Tibial nerve (tissue), 4 donors: ENCODE data around the gene ACSL5. TPM values are rescaled to one million over a fixed set of nuclear protein-coding genes. Genes with fewer than 3 reads are reported as not detected.

Experiments used
- DNase-seq, 2 donors: peaks; one replicate each; pipeline ENCODE4 v3.0.0-alpha.2; 2019; ENCODE audit warnings: low spot score in 2 of 2
- H3K27ac ChIP-seq, 4 donors: fragments of 200-600 bp; sonication (generic) in 3 of 4; one replicate each; pipeline ENCODE4 v1.5.1; 2017 to 2019; ENCODE audit warnings: mild to moderate bottlenecking in 1 of 4
- H3K27me3 ChIP-seq, 2 donors: fragments of 200-600 bp; sonication (generic) in 1 of 2; one replicate each; pipeline versions ENCODE4 v1.5.1 to v1.6.0; 2017 to 2019
- H3K36me3 ChIP-seq, 3 donors: fragments of 200-600 bp; sonication (generic); one replicate each; pipeline ENCODE4 v1.5.1; 2018 to 2019
- H3K4me1 ChIP-seq, 4 donors: fragments of 200-600 bp; sonication (generic) in 3 of 4; one replicate each; pipeline ENCODE4 v1.5.1; 2017 to 2019
- H3K4me3 ChIP-seq, 4 donors: fragments of 200-600 bp; sonication (generic) in 3 of 4; one replicate each; pipeline ENCODE4 v1.5.1; 2017 to 2019; ENCODE audit warnings: mild to moderate bottlenecking in 1 of 4, moderate library complexity in 1 of 4
- H3K9me3 ChIP-seq, 4 donors: fragments of 200-600 bp; sonication (generic) in 3 of 4; one replicate each; pipeline ENCODE4 v1.5.1; 2017 to 2019
- EP300 ChIP-seq, 2 donors: sonication (generic); formaldehyde crosslinking; IDR thresholded peaks; one replicate each; pipeline ENCODE4 v1.6.1; 2017; ENCODE audit warnings: antibody characterized with exemption in 2 of 2, mild to moderate bottlenecking in 1 of 2
- POLR2A ChIP-seq, 2 donors: fragments of 450-650 bp; IDR thresholded peaks; one replicate each; pipeline ENCODE4 v1.6.1; 2017; ENCODE audit warnings: antibody characterized with exemption in 2 of 2, mild to moderate bottlenecking in 2 of 2, moderate library complexity in 2 of 2
- WGBS, 2 donors: methylation state at CpG; one replicate each; pipeline ENCODE4 v1.1.5; 2018; 5-methylcytosine and 5-hydroxymethylcytosine counted together
- total RNA-seq, 4 donors: library from RNA; depleted of rRNA; stranded (reverse); fragments of >200 nt; gene quantifications; one replicate each; pipeline ENCODE4 v1.1.0, GENCODE V29; 2016
- TF ChIP-seq, protein P1 (sequence below), 5 experiments: fragments of 200-600 bp in 3 of 5; fragments of 450-650 bp in 2 of 5; sonication (generic) in 3 of 5; IDR thresholded peaks; one replicate each; pipeline ENCODE4 v1.5.1; 2016 to 2019; ENCODE audit warnings: antibody characterized with exemption in 5 of 5, mild to moderate bottlenecking in 3 of 5, moderate library complexity in 2 of 5

The ACSL5 gene, protein sequence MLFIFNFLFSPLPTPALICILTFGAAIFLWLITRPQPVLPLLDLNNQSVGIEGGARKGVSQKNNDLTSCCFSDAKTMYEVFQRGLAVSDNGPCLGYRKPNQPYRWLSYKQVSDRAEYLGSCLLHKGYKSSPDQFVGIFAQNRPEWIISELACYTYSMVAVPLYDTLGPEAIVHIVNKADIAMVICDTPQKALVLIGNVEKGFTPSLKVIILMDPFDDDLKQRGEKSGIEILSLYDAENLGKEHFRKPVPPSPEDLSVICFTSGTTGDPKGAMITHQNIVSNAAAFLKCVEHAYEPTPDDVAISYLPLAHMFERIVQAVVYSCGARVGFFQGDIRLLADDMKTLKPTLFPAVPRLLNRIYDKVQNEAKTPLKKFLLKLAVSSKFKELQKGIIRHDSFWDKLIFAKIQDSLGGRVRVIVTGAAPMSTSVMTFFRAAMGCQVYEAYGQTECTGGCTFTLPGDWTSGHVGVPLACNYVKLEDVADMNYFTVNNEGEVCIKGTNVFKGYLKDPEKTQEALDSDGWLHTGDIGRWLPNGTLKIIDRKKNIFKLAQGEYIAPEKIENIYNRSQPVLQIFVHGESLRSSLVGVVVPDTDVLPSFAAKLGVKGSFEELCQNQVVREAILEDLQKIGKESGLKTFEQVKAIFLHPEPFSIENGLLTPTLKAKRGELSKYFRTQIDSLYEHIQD
- total RNA-seq, result 10 to 100 TPM; 12.2 to 22.7 (median 13.1) TPM

DNA sequence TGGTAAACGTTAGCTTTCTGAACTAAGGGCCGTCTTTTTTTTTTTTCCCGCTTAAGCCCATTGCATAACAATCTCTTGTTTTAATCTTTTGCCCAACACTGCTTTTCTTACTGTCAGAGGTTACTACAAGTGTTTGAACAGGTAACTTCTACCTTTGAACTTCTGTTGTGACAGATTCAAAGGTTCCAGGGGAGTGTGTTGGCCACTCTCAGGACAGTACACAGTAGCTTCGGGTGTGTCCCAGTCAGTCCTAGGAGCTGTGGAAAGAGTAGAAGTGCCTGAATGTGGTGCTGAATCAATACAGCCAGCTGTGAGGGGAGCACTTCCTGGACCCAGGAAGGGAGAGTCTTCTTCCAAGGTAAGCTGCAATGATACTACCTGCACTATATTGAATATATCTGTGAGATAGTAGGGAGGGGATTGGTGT, at the start of gene ACSL5:
Gene ACSL5 (plus strand): TSS at position 205 of the 427 bp plus-strand sequence. CDS start 20,831 bp downstream, outside the sequence.
- H3K9me3 ChIP-seq, result no peaks in the 10 kb centered on the region
- H3K27me3 ChIP-seq, result no peaks in the 10 kb centered on the region
- peak within 1 kb of the TSS in 3 of 4 donors; percentile 80 to 85 (median 84) for H3K27ac ChIP-seq
- H3K36me3 ChIP-seq, result no peaks in the 10 kb centered on the region
- H3K4me1 ChIP-seq, result peaks cover 0 to 18% (median 11%) of the 10 kb centered on the region in 4 donors
- DNase-seq, result no peak
- peak within 1 kb of the TSS in 1 of 4 donors; percentile 45 for H3K4me3 ChIP-seq
- WGBS, 2 donors, result 83 to 91% methylated on average over 4 of the region's 4 CpGs
- TF ChIP-seq POLR2A (IDR thresholded peaks at IDR 0.05), result no peak

DNA sequence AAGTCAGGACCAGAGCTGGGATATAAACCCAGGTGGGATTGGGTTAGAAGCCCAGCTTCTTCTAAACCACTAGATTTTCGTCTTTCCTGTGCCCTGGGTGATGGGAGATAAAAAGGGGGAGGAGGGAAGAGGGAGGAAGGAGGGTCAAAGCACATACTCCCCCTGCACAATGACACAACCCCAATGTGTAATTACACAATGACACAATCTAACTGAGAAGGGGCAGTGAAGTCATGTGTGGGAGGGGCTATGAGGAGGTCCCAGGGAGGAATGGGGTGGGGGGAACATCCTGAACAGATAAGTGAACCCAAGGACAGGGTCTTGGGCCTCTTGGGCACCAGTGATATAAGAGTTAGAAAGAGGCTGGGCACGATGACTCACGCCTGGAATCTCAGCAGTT, 46.2 kb upstream of the ACSL5 start:
- H3K27ac ChIP-seq, result no peak overlapping the region
- H3K4me3 ChIP-seq, result no peak overlapping the region
- H3K9me3 ChIP-seq, result no peaks in the 10 kb centered on the region
- WGBS, 2 donors, result 85 to 90% methylated on average over 3 of the region's 3 CpGs
- H3K36me3 ChIP-seq, result no peaks in the 10 kb centered on the region
- H3K4me1 ChIP-seq, result peaks cover 0 to 12% (median 2%) of the 10 kb centered on the region in 4 donors
- no peak for TF ChIP-seq POLR2A (IDR thresholded peaks at IDR 0.05)
- TF ChIP-seq, protein P1, sequence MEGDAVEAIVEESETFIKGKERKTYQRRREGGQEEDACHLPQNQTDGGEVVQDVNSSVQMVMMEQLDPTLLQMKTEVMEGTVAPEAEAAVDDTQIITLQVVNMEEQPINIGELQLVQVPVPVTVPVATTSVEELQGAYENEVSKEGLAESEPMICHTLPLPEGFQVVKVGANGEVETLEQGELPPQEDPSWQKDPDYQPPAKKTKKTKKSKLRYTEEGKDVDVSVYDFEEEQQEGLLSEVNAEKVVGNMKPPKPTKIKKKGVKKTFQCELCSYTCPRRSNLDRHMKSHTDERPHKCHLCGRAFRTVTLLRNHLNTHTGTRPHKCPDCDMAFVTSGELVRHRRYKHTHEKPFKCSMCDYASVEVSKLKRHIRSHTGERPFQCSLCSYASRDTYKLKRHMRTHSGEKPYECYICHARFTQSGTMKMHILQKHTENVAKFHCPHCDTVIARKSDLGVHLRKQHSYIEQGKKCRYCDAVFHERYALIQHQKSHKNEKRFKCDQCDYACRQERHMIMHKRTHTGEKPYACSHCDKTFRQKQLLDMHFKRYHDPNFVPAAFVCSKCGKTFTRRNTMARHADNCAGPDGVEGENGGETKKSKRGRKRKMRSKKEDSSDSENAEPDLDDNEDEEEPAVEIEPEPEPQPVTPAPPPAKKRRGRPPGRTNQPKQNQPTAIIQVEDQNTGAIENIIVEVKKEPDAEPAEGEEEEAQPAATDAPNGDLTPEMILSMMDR (IDR thresholded peaks at IDR 0.05), result no peak
- no peak for TF ChIP-seq EP300 (IDR thresholded peaks at IDR 0.05)
- DNase-seq, result no peak
- H3K27me3 ChIP-seq, result no peaks in the 10 kb centered on the region

DNA sequence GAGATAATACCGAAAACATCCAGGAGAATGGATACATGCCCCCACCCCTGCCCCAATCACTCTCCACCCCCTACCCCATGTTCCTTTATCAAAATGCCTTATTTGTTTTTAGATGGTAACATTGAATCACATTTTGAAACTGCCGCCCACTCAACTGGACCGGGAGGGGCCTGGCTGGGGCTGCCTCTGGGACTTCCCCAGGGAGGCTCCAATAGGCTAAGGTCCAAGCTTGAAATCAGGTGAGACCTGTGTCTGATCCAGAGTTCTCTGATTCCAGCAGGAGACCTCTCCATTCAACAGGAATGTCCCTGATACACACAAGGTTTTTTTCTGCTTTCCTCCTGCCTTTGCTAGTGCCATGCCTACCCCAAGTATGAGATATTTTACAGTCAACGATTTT, 43.8 kb upstream of the ACSL5 start:
- no peak for DNase-seq
- H3K27ac ChIP-seq, result peak overlapping the region in 1 of 4 donors; percentile 26
- H3K4me3 ChIP-seq, result no peak overlapping the region
- H3K27me3 ChIP-seq, result no peaks in the 10 kb centered on the region
- H3K36me3 ChIP-seq, result no peaks in the 10 kb centered on the region
- peaks cover 0 to 12% (median 2%) of the 10 kb centered on the region in 4 donors for H3K4me1 ChIP-seq
- WGBS, 2 donors, result 27 to 34% methylated on average over 4 of the region's 4 CpGs
- no peaks in the 10 kb centered on the region for H3K9me3 ChIP-seq
- TF ChIP-seq EP300 (IDR thresholded peaks at IDR 0.05) (no peak), POLR2A (IDR thresholded peaks at IDR 0.05) (no peak)
- TF ChIP-seq, protein P1 (IDR thresholded peaks at IDR 0.05), result no peak

DNA sequence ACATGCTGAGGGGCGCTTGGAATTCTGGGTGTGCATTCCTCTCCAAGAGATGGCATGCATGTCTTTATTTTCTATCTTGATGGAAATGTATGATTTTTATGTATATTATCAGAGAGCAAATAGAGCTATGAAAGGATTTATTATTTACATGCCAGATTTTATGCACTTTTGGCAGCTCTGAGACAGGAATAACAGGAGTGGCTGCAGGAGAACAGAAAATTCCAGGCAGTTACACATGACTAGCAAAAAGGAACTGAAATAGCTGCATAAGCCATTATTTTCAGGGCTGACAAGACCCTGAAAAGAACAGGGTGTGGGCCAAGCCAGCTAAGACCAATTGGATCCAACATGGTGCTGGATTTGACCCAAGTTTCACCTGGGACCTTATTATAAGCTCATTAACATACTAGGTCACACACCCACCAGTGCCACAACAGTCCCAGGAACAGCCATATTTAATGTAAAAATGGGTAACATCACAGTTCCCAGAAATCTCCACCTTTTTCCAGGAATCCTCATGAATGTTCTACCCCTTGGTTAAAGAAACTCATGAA, 43.2 kb upstream of the ACSL5 start:
- DNase-seq, result no peak
- H3K4me3 ChIP-seq, result no peak overlapping the region
- H3K36me3 ChIP-seq, result no peaks in the 10 kb centered on the region
- WGBS, 2 donors, result 42 to 43% methylated on average over 1 of the region's 1 CpG
- no peaks in the 10 kb centered on the region for H3K27me3 ChIP-seq
- H3K9me3 ChIP-seq, result no peaks in the 10 kb centered on the region
- TF ChIP-seq EP300 (IDR thresholded peaks at IDR 0.05) (no peak), POLR2A (IDR thresholded peaks at IDR 0.05) (no peak)
- TF ChIP-seq, protein P1 (IDR thresholded peaks at IDR 0.05), result no peak
- H3K4me1 ChIP-seq, result peaks cover 0 to 12% (median 2%) of the 10 kb centered on the region in 4 donors
- H3K27ac ChIP-seq, result peak overlapping the region in 1 of 4 donors; percentile 26

DNA sequence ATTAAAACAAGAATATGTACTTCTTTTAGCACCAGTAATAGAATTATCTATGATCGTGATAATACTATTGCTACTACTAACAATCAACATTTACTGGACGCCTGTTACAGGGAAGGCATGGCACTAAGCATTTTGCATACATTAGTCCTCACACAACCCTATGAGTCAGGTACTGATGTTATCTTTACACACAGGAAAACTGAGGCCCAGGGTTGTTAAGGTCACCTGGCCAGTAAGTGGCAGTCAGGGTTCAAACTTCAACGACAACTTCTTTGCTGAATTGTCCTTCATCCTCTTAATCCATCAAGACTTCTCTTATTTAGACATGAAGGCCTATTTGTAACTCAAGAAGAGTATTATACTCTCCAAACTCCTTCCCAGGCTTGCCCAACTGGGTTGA, 41.9 kb upstream of the ACSL5 start:
- TF ChIP-seq POLR2A (IDR thresholded peaks at IDR 0.05) (no peak), EP300 (IDR thresholded peaks at IDR 0.05) (no peak)
- TF ChIP-seq, protein P1 (IDR thresholded peaks at IDR 0.05), result no peak
- WGBS, 2 donors, result 82% methylated on average over 3 of the region's 3 CpGs
- Histone ChIP-seq H3K4me1 (peaks cover 0 to 12% (median 2%) of the 10 kb centered on the region in 4 donors), H3K36me3 (no peaks in the 10 kb centered on the region), H3K27me3 (no peaks in the 10 kb centered on the region), H3K27ac (no peak overlapping the region), H3K9me3 (no peaks in the 10 kb centered on the region), H3K4me3 (no peak overlapping the region)
- DNase-seq, result no peak
